Measurements from ENCODE around the gene STARD10.
A peak's percentile ranks its signal among the peaks of the same experiment; 100 is the strongest.

Gene STARD10

GRCh38 chr11:72763823-72764222 lies 30.0 kb downstream of the STARD10 start:
- no peak for DNase-seq (ENCODE audit: low spot score)

DNA sequence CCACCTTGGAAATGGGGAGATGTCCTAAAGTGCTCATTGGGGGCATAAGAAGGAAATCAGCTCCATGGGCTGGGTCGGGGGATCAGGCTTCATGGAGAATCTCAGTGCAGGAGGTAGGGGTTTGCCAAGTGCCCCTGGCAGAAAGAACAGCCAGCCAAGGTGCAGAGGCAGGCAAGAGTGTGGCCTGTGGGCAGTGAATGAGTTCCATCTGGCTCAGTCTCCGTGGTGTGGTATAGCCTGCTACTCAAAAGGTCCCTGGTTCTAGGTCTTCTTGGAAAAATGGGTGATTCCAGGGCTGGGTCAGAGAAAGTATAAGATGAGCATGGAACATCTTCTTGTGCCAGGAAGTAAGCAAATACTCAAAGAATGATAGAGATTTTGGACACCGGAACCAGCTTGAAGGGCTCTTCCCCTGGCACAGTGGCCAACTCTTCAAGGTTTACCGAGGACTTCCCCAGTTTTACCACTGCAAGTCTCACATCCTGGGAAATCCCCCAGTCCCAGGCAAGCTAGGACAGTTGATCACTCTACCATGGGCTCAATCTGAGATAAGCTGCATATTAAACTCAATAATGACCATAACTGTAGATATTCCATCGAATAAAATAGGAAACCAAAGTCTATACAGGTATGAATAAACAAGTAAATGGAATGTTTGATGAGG lies 31.1 kb downstream of the STARD10 start:
- no peak for DNase-seq (ENCODE audit: low spot score)

GRCh38 chr11:72760539-72761405 lies 33.1 kb downstream of the STARD10 start:
- DNase-seq (ENCODE audit: low spot score) = no peak

GRCh38 chr11:72759468-72759985 lies 34.3 kb downstream of the STARD10 start:
- DNase-seq (ENCODE audit: low spot score) = no peak

DNA sequence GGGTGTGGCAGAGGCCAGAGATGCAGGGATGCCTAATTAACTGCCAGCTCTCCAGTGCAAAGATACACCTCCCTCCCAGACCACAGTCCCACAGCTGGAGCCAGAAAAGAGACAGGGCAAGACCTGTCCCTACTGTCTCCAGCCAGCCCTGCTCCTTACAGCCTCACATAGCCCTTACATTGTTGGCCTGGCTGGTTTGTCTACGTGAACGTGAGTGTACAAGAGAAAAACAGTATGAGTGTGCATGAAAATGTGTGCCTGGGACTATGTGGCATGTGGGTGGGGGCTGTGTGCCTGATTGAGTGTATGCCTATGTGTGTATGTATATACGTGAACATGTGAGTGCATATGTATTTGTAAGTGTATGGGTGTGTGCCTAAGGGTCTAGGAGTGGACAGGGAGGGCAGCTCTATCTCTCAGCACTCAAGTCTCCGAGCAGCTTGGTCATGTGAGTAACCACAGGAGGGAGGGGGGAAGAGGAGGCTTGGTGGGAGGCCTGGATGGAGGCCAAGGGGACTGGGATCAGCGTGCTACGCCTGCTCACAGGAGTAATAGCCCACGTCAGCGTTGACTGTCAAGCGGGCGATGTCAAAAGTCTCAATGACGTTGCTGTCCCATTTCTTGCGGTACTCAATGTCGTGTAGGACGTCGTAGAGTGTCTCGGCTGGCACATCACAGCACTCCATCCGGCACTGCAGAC lies 35.0 kb downstream of the STARD10 start:
- peak; percentile 35 for DNase-seq (ENCODE audit: low spot score)

GRCh38 chr11:72758304-72758689 lies 35.5 kb downstream of the STARD10 start:
- DNase-seq (ENCODE audit: low spot score) = no peak

DNA sequence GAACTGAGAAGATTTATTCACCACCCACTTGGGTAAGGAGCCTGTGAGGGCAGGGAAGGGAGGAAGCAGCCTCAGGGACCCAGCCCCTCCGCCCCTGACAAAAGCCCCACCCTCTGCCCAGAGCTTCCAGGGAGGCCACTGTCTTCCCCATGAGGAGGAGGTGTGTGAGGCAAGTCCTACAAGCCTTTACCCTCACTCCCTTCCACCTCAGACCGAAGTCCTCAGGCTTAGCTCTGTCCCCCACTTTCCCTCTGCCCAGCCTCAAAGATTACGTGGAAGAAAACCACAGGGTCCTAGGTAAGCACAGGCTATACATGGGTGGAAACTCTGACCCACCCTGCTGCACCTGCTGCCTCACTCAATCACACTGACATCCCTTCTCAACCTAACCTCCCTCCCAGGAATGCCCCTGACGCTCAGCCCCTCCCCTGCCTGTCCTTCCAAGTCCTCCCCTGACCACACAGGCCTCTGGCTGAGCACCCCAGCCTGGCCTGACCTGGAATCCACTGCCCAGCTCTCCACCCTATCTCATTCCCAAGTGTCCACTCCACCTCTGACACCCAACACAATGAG lies 38.0 kb downstream of the STARD10 start:
- no peak for DNase-seq (ENCODE audit: low spot score)

- no peak for DNase-seq (ENCODE audit: low spot score)
Measured at GRCh38 chr11:72754544-72755155, 39.2 kb downstream of the STARD10 start.

- DNase-seq (ENCODE audit: low spot score) = no peak
Measured at GRCh38 chr11:72754149-72754543, 39.7 kb downstream of the STARD10 start.

DNA sequence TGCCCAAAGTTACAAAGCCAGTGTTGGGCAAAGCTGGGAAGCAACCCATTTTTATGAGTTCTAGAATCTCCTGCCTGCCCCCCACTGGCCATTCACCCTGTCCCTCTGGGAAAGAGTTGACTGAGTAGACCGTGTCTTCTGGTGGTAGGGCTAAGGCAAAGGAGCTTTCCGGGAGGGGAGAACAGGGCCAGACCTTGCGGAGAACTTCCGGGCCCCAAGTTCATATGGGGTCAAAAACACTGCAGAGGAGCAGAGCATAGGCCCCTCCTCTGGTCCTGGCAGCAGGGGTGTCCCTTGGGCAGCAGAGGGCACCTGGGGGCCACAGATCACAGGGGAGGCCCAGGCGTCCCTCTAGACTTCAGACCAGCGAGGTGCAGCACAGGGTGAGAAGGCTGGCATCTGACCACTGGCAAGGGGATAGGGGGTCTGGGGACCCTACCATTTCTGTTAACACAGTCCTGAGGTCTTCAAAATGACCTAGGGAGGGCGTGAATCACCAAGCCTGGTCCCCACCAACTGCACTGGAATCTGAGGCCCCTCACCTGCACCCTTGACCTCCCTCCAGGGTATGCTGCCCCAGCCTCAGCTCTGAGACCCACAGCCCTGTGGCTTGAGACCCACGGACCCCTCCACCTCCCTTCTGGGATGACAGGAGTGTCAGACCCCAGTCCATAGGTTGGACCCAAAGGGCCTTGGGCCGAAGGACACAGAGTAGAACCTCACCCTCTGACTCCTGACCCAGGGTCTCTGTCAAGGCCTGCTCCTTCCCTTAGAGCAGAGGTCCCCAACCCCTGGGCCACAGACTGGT lies 40.3 kb downstream of the STARD10 start:
- DNase-seq (ENCODE audit: low spot score) = no peak

GRCh38 chr11:72752088-72752914 lies 41.5 kb downstream of the STARD10 start, which contains the start of gene ARAP1:
ARAP1 (minus strand) TSS chr11:72752408; CDS start chr11:72727128, 25,280 bp downstream.
- DNase-seq (ENCODE audit: low spot score) = peak; percentile 41

GRCh38 chr11:72751116-72752087 lies 42.4 kb downstream of the STARD10 start:
- no peak for DNase-seq (ENCODE audit: low spot score)

GRCh38 chr11:72750556-72751115 lies 43.2 kb downstream of the STARD10 start:
- DNase-seq (ENCODE audit: low spot score) = no peak

DNA sequence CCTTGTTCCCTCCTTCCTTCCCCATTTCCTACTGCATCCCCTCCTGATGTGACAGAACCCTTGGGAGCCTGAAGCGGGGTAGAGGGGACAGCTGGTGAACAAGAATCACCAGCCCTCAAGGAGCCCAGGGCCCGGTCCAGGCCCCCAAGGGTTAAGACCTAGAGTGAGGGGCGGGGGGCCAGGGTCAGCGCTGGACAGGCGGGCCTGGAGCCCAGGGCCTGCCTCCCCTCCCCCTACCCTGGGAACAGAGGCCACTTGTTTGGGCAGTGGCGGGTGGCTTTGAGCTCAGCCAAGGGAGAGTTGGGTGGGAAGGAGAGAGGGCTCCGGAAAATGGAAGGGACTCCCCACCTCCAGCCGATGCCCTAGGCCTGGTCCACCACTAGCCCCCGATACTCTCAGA lies 43.8 kb downstream of the STARD10 start:
- DNase-seq (ENCODE audit: low spot score) = no peak

DNA sequence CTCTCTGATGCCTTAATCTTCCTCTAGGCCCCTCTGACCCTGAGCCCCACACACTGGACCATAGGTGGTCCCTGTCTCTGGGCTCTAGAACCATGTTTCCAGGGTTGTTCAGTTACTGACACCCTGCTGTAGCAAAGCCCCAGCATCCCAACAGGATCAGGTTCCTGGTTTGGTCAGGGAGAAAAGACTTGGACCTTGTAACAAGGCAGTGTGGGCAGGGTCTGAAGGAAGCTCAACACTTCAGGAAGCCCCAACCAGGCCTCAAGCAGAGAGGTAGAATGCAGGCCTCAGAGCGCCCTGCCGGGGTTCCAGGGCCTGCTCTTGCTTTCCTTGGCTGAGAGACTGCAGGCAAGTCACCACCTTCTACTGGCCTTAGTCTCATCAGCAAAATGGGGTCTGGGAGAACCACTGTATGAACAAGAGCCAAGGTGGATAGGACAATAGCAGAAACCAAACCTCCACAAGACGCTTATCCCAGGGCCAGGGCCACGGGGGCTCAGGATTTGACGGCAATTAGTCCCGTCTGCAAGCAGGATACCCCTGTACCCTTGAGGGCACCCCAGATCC lies 46.5 kb downstream of the STARD10 start:
- DNase-seq (ENCODE audit: low spot score) = no peak

GRCh38 chr11:72746821-72747220 lies 47.0 kb downstream of the STARD10 start:
- no peak for DNase-seq (ENCODE audit: low spot score)

DNA sequence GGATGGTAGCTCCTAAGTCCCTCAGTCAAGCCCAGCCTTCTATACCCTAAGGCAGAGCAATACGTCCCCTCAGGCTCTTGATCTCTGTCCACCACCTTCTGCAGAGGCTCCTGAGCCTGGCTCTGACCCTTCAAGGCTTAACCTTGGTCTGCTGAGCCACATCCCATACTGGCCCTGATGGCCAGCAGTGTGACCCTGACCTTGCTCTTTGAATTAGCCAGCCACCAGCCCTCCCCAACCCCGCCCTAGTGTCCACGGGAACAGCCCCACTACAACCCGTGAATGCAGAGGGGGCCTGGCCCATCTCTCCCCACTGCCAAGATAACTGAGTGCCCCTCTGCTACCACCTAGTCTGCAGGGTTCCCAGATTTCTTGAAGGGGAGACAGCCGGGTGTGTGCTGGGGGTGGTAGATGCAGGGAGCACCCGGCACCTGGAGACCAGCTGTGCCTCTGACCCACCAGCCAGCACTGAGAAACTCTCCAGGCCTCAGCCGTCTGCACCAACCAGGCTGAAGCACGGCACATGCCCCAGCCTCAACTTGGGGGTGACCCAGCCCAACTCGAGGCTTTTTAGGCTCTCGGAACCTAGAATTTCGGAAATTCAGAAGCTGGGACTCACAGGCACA lies 47.8 kb downstream of the STARD10 start:
- DNase-seq (ENCODE audit: low spot score) = no peak

DNA sequence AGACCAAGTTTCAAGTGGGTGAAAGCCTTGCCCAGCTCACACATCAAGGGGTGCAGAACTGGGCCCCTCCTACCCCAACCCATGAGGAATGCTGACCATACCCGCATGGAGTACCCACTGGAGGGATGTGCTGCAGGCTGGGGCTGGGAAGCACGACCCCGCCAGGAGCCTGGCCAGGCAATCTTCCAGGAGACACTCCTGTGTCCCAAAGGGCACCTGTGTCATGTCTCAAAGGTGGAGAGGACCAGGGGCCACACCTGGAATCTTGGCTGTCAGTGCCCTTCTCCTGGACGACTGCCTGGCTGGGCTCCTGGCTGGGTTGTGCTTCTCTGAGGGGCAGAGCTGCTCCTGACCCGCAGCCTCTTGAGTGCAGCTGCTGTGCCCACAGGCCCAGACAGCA lies 48.3 kb downstream of the STARD10 start:
- no peak for DNase-seq (ENCODE audit: low spot score)
